ENCODE results near the gene CFAP251. TPM values are rescaled to one million over a fixed set of nuclear protein-coding genes. Genes with fewer than 3 reads are reported as not detected.

Gene CFAP251
- total RNA-seq, 1 experiment from 2014 or later, result 5.5 TPM

DNA sequence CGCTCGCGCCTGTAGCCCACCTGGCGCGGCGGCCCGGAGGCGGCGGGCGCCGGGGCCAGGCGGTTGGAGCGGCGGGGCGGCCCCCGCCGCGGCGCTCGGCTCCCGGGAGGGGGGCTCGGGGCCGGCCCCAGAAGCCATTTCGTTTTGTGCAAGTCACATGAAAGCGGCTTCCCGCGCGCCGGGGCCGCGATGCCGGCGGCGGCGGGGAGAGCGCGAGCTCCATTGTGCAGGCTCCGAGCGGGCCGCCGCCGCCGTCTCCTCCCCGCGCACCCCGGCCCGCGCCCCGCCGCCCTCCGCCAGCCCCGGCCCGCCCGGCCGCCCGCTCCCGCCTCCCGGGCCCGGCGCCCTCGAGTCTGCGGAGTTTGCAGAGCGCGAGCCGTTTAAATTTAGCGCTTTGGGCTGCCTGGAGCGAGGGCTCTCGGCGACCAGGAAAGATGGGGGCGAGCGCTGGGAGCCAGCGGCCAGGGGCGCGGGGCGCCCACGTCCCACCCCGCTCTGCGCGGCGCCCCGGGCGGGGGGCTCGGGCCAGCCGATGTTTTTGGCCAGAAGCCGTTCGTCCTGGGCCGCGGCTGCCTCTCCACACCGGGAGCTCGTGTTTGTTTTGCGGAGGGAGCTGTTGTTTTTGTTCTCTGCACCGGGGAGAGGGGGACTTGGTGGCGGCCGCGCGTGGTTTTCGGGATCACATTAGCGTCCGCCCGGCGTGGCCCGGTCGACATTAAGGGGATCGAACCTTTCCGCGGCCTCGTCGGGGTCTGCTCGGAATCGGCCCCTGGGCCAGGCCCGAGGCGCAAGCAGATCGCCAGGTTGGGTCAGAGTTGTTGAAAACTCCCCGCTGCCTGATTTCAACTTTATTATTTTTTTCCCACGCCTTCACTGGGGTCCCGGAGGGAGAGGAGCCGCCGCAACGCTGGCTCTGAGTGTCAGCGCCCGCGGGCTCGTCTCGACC, 104.3 kb downstream of the CFAP251 start:
- H3K27me3 ChIP-seq (replicated peaks; ENCODE audit: insufficient read depth, low read depth, low read length, poor library complexity), result no peaks in the 10 kb centered on the region
- POLR2A ChIA-PET (ENCODE audit: low non-redundant PET), result no interaction called here
- H3K9me3 ChIP-seq (ENCODE audit: low read depth, low read length, poor library complexity, severe bottlenecking), result no peaks in the 10 kb centered on the region
- H3K4me1 ChIP-seq (ENCODE audit: insufficient read depth, low read length, poor library complexity, severe bottlenecking), result peaks cover 12% of the 10 kb centered on the region
- DNase-seq (ENCODE audit: low spot score), result peak; percentile 62
- no peak for TF ChIP-seq EZH2 (IDR thresholded peaks at IDR 0.05; ENCODE audit: borderline replicate concordance, low read depth, low read length, poor library complexity, severe bottlenecking)
- TF ChIP-seq, protein P1, sequence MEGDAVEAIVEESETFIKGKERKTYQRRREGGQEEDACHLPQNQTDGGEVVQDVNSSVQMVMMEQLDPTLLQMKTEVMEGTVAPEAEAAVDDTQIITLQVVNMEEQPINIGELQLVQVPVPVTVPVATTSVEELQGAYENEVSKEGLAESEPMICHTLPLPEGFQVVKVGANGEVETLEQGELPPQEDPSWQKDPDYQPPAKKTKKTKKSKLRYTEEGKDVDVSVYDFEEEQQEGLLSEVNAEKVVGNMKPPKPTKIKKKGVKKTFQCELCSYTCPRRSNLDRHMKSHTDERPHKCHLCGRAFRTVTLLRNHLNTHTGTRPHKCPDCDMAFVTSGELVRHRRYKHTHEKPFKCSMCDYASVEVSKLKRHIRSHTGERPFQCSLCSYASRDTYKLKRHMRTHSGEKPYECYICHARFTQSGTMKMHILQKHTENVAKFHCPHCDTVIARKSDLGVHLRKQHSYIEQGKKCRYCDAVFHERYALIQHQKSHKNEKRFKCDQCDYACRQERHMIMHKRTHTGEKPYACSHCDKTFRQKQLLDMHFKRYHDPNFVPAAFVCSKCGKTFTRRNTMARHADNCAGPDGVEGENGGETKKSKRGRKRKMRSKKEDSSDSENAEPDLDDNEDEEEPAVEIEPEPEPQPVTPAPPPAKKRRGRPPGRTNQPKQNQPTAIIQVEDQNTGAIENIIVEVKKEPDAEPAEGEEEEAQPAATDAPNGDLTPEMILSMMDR (conservative IDR thresholded peaks at IDR 0.05; ENCODE audit: low read depth, low read length), result no peak
- H3K36me3 ChIP-seq (ENCODE audit: insufficient read depth, low read length, poor library complexity, severe bottlenecking), result no peaks in the 10 kb centered on the region
- no TSS peak for BruUV-seq (replicated peaks)
- intact Hi-C loops (cut with micrococcal nuclease; ENCODE audit: unreplicated experiment), result loop anchor here (2.0 kb wide), 1 partner anchor 98 kb away; no protein-coding TSS in a partner anchor
- CTCF ChIA-PET, result interaction anchor here (1.7 kb wide), 1 partner anchor 106 kb away, joined by 5 read pairs; no protein-coding TSS in a partner anchor
- H3K27ac ChIP-seq (ENCODE audit: low read depth, low read length, poor library complexity, severe bottlenecking), result peak overlapping the region; percentile 85
- H3K4me3 ChIP-seq (ENCODE audit: low read depth, low read length, poor library complexity, severe bottlenecking), result peak overlapping the region; percentile 86

DNA sequence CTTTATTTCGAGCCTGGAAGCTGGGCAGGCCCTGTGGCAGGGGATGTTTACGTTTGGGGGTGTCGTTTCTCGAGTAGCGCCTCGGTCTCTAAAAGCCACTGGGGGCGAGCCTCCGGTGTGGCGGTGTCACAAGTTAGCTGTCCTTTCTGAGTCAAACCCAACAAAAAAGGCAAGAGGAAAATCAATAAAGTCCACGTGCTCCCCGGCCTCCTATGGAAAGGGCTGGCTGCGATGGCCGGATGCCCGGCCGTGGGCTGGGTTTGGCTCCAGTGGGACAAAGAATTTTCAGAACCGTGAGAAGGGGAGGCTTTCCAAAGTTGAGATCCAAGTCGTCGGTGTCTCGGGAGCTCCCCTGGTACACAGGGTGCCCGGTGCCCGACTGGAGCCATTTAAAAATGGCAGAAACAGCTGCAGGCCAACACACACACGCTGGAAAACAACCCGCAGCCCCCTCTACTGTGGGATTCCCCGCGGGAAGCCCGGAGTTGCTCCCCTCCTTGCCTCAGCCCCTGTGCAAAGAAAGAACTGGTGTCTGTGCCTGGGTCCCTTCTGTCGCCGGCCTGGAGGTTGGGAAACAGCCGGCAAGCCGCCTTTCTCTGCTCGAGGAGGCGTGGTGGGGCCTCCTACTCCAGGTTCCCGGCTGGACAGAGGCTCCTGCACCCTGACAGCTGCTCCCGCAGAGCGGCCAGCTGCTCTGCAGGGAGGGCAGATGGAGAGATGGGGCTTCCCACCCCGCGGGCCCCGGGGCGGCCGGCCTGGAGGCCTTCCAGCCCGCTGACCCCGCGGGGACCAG, 105.1 kb downstream of the CFAP251 start:
- CTCF ChIA-PET, result interaction anchor here (1.7 kb wide), 1 partner anchor 107 kb away, joined by 5 read pairs; no protein-coding TSS in a partner anchor
- Histone ChIP-seq H3K27ac (ENCODE audit: low read depth, low read length, poor library complexity, severe bottlenecking) (peak overlapping the region; percentile 85), H3K9me3 (ENCODE audit: low read depth, low read length, poor library complexity, severe bottlenecking) (no peaks in the 10 kb centered on the region), H3K36me3 (ENCODE audit: insufficient read depth, low read length, poor library complexity, severe bottlenecking) (no peaks in the 10 kb centered on the region), H3K4me3 (ENCODE audit: low read depth, low read length, poor library complexity, severe bottlenecking) (peak overlapping the region; percentile 86), H3K4me1 (ENCODE audit: insufficient read depth, low read length, poor library complexity, severe bottlenecking) (peaks cover 12% of the 10 kb centered on the region), H3K27me3 (replicated peaks; ENCODE audit: insufficient read depth, low read depth, low read length, poor library complexity) (no peaks in the 10 kb centered on the region)
- POLR2A ChIA-PET (ENCODE audit: low non-redundant PET), result no interaction called here
- TF ChIP-seq EZH2 (IDR thresholded peaks at IDR 0.05; ENCODE audit: borderline replicate concordance, low read depth, low read length, poor library complexity, severe bottlenecking), result no peak
- TF ChIP-seq, protein P1 (conservative IDR thresholded peaks at IDR 0.05; ENCODE audit: low read depth, low read length), result no peak
- DNase-seq (ENCODE audit: low spot score), result peak; percentile 52
- TSS peak; percentile 66 for BruUV-seq (replicated peaks)
- intact Hi-C loops (cut with micrococcal nuclease; ENCODE audit: unreplicated experiment), result loop anchor here (2.0 kb wide), 1 partner anchor 99 kb away; no protein-coding TSS in a partner anchor

DNA sequence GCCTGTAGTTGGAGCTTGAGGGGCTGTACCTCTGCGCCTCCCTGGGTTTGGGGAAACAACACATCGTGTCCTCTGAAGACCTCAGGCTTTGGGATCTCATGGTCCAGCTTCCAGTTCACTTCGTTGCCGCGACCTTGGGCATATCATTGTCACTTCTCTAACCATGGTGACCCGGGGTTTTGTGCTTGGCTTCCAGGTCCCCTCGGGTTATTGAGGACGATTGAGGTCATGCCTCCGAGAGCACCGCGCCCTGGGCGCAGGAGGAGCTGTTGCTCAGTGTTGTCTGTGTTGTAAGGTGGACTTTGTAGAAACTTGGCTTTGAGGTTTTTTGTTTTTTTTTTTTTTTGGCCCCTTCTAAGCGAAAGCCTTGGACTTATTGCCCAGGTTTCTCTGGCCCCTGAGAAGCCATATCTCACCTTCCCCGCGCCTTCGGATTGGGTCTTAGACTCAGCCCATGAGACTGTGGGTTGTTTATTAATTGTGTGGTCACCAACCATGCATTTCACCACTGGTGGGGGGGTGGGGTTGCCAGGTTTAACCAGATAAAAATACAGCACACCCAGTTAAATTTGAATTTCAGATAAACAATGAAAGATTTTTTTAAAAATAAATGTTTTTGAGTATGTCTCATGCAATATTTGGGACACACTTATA, 105.9 kb downstream of the CFAP251 start:
- BruUV-seq (replicated peaks), result no TSS peak
- DNase-seq (ENCODE audit: low spot score), result no peak
- POLR2A ChIA-PET (ENCODE audit: low non-redundant PET), result no interaction called here

More for the DNA sequence above, 105.9 kb downstream of the CFAP251 start:
- Histone ChIP-seq H3K27me3 (replicated peaks; ENCODE audit: insufficient read depth, low read depth, low read length, poor library complexity) (no peaks in the 10 kb centered on the region), H3K27ac (ENCODE audit: low read depth, low read length, poor library complexity, severe bottlenecking) (peak overlapping the region; percentile 85), H3K9me3 (ENCODE audit: low read depth, low read length, poor library complexity, severe bottlenecking) (no peaks in the 10 kb centered on the region), H3K36me3 (ENCODE audit: insufficient read depth, low read length, poor library complexity, severe bottlenecking) (no peaks in the 10 kb centered on the region), H3K4me1 (ENCODE audit: insufficient read depth, low read length, poor library complexity, severe bottlenecking) (peaks cover 12% of the 10 kb centered on the region), H3K4me3 (ENCODE audit: low read depth, low read length, poor library complexity, severe bottlenecking) (peak overlapping the region; percentile 86)
- CTCF ChIA-PET, result interaction anchor here (1.7 kb wide), 1 partner anchor 108 kb away, joined by 5 read pairs; no protein-coding TSS in a partner anchor
- intact Hi-C loops (cut with micrococcal nuclease; ENCODE audit: unreplicated experiment), result no loop called here
- TF ChIP-seq, protein P1 (conservative IDR thresholded peaks at IDR 0.05; ENCODE audit: low read depth, low read length), result no peak
- TF ChIP-seq EZH2 (IDR thresholded peaks at IDR 0.05; ENCODE audit: borderline replicate concordance, low read depth, low read length, poor library complexity, severe bottlenecking), result no peak
